ENCODE measurements around the gene SKOR2.

- TF ChIP-seq, protein P1, sequence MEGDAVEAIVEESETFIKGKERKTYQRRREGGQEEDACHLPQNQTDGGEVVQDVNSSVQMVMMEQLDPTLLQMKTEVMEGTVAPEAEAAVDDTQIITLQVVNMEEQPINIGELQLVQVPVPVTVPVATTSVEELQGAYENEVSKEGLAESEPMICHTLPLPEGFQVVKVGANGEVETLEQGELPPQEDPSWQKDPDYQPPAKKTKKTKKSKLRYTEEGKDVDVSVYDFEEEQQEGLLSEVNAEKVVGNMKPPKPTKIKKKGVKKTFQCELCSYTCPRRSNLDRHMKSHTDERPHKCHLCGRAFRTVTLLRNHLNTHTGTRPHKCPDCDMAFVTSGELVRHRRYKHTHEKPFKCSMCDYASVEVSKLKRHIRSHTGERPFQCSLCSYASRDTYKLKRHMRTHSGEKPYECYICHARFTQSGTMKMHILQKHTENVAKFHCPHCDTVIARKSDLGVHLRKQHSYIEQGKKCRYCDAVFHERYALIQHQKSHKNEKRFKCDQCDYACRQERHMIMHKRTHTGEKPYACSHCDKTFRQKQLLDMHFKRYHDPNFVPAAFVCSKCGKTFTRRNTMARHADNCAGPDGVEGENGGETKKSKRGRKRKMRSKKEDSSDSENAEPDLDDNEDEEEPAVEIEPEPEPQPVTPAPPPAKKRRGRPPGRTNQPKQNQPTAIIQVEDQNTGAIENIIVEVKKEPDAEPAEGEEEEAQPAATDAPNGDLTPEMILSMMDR (conservative IDR thresholded peaks at IDR 0.05; ENCODE audit: low read length), result no peak
- TF ChIP-seq EZH2phosphoT487 (IDR thresholded peaks at IDR 0.05; ENCODE audit: borderline replicate concordance), result no peak
These were observed 63.7 kb downstream of the SKOR2 start for GRCh38 chr18:47187721-47188120.

Measured in Loucy (cell line).